ENCODE data around the gene ZNF91. TPM values are rescaled to one million over a fixed set of nuclear protein-coding genes. Genes with fewer than 3 reads are reported as not detected.

ZNF91 gene
- total RNA-seq, 1 donor from 2014 or later, result 52.4 TPM

DNA sequence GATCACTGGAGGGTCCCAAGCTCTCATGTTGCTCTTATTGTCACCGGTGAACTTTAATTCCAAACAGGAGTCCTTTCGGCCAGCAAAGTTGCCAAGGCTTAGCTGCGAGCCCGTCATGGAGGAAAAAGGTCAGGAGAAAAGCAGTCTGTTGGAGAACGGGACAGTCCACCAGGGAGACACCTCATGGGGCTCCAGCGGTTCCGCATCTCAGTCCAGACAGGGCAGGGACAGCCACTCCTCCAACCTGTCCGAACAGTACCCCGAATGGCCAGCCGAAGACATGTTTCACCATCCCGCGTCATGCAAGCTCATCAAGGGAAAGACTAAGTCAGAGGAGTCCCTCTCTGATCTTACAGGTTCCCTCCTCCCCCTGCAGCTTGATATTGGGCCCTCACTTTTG, 10.4 kb downstream of the ZNF91 start:
- Histone ChIP-seq H3K27me3 (ENCODE audit: insufficient read depth, low read length) (no peaks in the 10 kb centered on the region), H3K4me2 (ENCODE audit: low read length) (no peak overlapping the region), H3K4me1 (ENCODE audit: insufficient read depth, low read length) (no peaks in the 10 kb centered on the region), H3K79me2 (ENCODE audit: insufficient read depth, low read length) (peaks cover 96% of the 10 kb centered on the region), H3K4me3 (ENCODE audit: insufficient read depth, low read depth, low read length) (no peak overlapping the region), H3K36me3 (ENCODE audit: insufficient read depth, low read length) (peaks cover 3% of the 10 kb centered on the region), H3K9ac (ENCODE audit: low read length) (no peak overlapping the region), H4K20me1 (ENCODE audit: insufficient read depth, low read length) (peaks cover 31% of the 10 kb centered on the region), H2AFZ (ENCODE audit: low read depth, low read length) (no peak overlapping the region), H3K27ac (ENCODE audit: low read depth, low read length) (no peak overlapping the region), H3K9me3 (ENCODE audit: insufficient read depth, low read depth, low read length) (peaks cover 13% of the 10 kb centered on the region)
- H3K9me3 Mint-ChIP-seq (ENCODE audit: unreplicated experiment), result peaks cover 28% of the 10 kb centered on the region
- TF ChIP-seq CTCF (IDR thresholded peaks at IDR 0.05; ENCODE audit: insufficient read depth, low read depth, low read length) (no peak), EZH2 (IDR thresholded peaks at IDR 0.05; ENCODE audit: insufficient read depth, low read length) (no peak)
- no peak for FAIRE-seq
- H3K4me3 Mint-ChIP-seq (ENCODE audit: unreplicated experiment), result no peak overlapping the region
- peaks cover 7% of the 10 kb centered on the region for H3K4me1 Mint-ChIP-seq (ENCODE audit: low read depth, unreplicated experiment)
- H3K27me3 Mint-ChIP-seq (ENCODE audit: low read depth, unreplicated experiment), result no peaks in the 10 kb centered on the region
- DNase-seq (ENCODE audit: low read depth), result no peak
- H3K36me3 Mint-ChIP-seq (ENCODE audit: low read depth, unreplicated experiment), result peaks cover 65% of the 10 kb centered on the region
- no peak overlapping the region for H3K27ac Mint-ChIP-seq (ENCODE audit: unreplicated experiment)

DNA sequence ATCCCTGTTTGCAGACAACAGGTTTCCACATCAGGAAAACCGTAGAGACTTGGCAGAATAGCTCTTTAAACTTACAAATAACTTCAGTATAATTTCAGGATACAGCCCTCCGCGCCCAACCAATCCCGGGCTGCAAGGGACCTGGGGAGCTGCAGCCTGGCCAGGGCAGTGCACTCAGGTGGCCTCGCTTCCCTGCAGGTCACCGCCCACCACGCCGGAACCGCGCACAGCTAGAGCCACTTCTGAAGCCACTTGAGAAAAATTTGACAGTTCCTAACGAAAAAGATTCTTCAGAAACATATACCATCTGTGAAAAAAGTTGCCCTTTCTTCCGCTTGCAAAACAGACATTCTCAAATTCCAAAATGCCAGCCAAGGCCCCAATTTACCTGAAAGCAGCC, 11.1 kb downstream of the ZNF91 start:
- Histone ChIP-seq H3K4me3 (ENCODE audit: insufficient read depth, low read depth, low read length) (no peak overlapping the region), H3K4me1 (ENCODE audit: insufficient read depth, low read length) (no peaks in the 10 kb centered on the region), H3K9me3 (ENCODE audit: insufficient read depth, low read depth, low read length) (peaks cover 19% of the 10 kb centered on the region), H3K79me2 (ENCODE audit: insufficient read depth, low read length) (peaks cover 96% of the 10 kb centered on the region), H4K20me1 (ENCODE audit: insufficient read depth, low read length) (peaks cover 26% of the 10 kb centered on the region), H3K9ac (ENCODE audit: low read length) (no peak overlapping the region), H3K36me3 (ENCODE audit: insufficient read depth, low read length) (peaks cover 7% of the 10 kb centered on the region), H2AFZ (ENCODE audit: low read depth, low read length) (no peak overlapping the region), H3K27ac (ENCODE audit: low read depth, low read length) (no peak overlapping the region), H3K27me3 (ENCODE audit: insufficient read depth, low read length) (no peaks in the 10 kb centered on the region), H3K4me2 (ENCODE audit: low read length) (no peak overlapping the region)
- H3K36me3 Mint-ChIP-seq (ENCODE audit: low read depth, unreplicated experiment), result peaks cover 64% of the 10 kb centered on the region
- peaks cover 26% of the 10 kb centered on the region for H3K9me3 Mint-ChIP-seq (ENCODE audit: unreplicated experiment)
- H3K4me3 Mint-ChIP-seq (ENCODE audit: unreplicated experiment), result no peak overlapping the region
- FAIRE-seq (no peak), DNase-seq (ENCODE audit: low read depth) (no peak)
- peaks cover 4% of the 10 kb centered on the region for H3K4me1 Mint-ChIP-seq (ENCODE audit: low read depth, unreplicated experiment)
- H3K27me3 Mint-ChIP-seq (ENCODE audit: low read depth, unreplicated experiment), result no peaks in the 10 kb centered on the region
- no peak overlapping the region for H3K27ac Mint-ChIP-seq (ENCODE audit: unreplicated experiment)
- no peak for TF ChIP-seq EZH2 (IDR thresholded peaks at IDR 0.05; ENCODE audit: insufficient read depth, low read length)
- no peak for TF ChIP-seq CTCF (IDR thresholded peaks at IDR 0.05; ENCODE audit: insufficient read depth, low read depth, low read length)

DNA sequence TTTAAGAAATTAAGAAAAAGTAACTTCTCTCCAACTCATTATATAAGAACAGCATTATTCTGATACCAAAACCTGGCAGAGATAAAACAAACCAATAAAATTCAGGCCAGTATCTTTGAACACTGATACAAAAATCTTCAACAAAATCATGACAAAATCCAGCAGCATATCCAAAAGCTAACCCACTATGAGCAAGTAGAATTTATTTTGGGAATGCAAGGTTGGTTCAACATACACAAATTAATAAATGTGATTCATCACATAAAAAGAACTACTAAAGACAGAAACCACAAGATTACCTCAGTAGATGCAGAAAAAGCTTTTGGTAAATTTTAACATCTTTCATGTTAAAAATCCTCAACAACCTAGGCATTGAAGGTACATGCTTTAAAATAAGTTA, 12.3 kb downstream of the ZNF91 start:
- Mint-ChIP-seq H3K4me3 (ENCODE audit: unreplicated experiment) (no peak overlapping the region), H3K4me1 (ENCODE audit: low read depth, unreplicated experiment) (peaks cover 3% of the 10 kb centered on the region), H3K36me3 (ENCODE audit: low read depth, unreplicated experiment) (peaks cover 60% of the 10 kb centered on the region), H3K27me3 (ENCODE audit: low read depth, unreplicated experiment) (no peaks in the 10 kb centered on the region), H3K27ac (ENCODE audit: unreplicated experiment) (no peak overlapping the region), H3K9me3 (ENCODE audit: unreplicated experiment) (peaks cover 24% of the 10 kb centered on the region)
- Histone ChIP-seq H3K27ac (ENCODE audit: low read depth, low read length) (no peak overlapping the region), H3K4me2 (ENCODE audit: low read length) (no peak overlapping the region), H3K9me3 (ENCODE audit: insufficient read depth, low read depth, low read length) (peaks cover 23% of the 10 kb centered on the region), H2AFZ (ENCODE audit: low read depth, low read length) (no peak overlapping the region), H3K4me3 (ENCODE audit: insufficient read depth, low read depth, low read length) (no peak overlapping the region), H3K79me2 (ENCODE audit: insufficient read depth, low read length) (peaks cover 96% of the 10 kb centered on the region), H3K9ac (ENCODE audit: low read length) (no peak overlapping the region), H4K20me1 (ENCODE audit: insufficient read depth, low read length) (peaks cover 30% of the 10 kb centered on the region), H3K36me3 (ENCODE audit: insufficient read depth, low read length) (peaks cover 7% of the 10 kb centered on the region), H3K4me1 (ENCODE audit: insufficient read depth, low read length) (no peaks in the 10 kb centered on the region), H3K27me3 (ENCODE audit: insufficient read depth, low read length) (no peaks in the 10 kb centered on the region)
- TF ChIP-seq CTCF (IDR thresholded peaks at IDR 0.05; ENCODE audit: insufficient read depth, low read depth, low read length), result no peak
- no peak for TF ChIP-seq EZH2 (IDR thresholded peaks at IDR 0.05; ENCODE audit: insufficient read depth, low read length)
- FAIRE-seq, result no peak
- DNase-seq (ENCODE audit: low read depth), result no peak
